GM12872 (cell line): ENCODE data around the gene LRP1.

ENCODE experiments used
- CTCF ChIP-seq: IDR thresholded peaks from 3 replicates; pipeline ENCODE4 v1.5.1; 2011; ENCODE audit warnings: low read depth, mild to moderate bottlenecking, low read length, moderate library complexity; ENCODE audit not compliant: insufficient read depth

LRP1 gene

GRCh38 chr12:57170927-57171326 is 42.6 kb downstream of the LRP1 start:
- no peak for TF ChIP-seq CTCF

- no peak for TF ChIP-seq CTCF
Observed at GRCh38 chr12:57171668-57172067, 43.4 kb downstream of the LRP1 start.

GRCh38 chr12:57173089-57173488 is 44.8 kb downstream of the LRP1 start:
- peak; percentile 66 for TF ChIP-seq CTCF

- no peak for TF ChIP-seq CTCF
Observed at GRCh38 chr12:57173683-57174082, 45.4 kb downstream of the LRP1 start.

GRCh38 chr12:57175428-57176138 is 47.3 kb downstream of the LRP1 start:
- TF ChIP-seq CTCF: peak; percentile 54

- no peak; the same call in 2 of the 3 replicates for TF ChIP-seq CTCF
Observed at GRCh38 chr12:57176139-57176477, 47.8 kb downstream of the LRP1 start.

GRCh38 chr12:57176846-57177245 is 48.6 kb downstream of the LRP1 start:
- no peak for TF ChIP-seq CTCF
